Activated CD8-positive, alpha-beta memory T cell treated with anti-CD3 and anti-CD28 coated beads for 36 hours (primary cell): ENCODE measurements around the gene IFT20. TPM values are rescaled to one million over a fixed set of nuclear protein-coding genes. Genes with fewer than 3 reads are reported as not detected.
"Not testable (repeated sequence)": the region's sequence is repeated elsewhere in the genome, so short reads cannot be mapped to it uniquely, and the experiment has no call there.

Experiments used
- CTCF ChIA-PET: fragments of 350-600 bp; sonication (Branson Sonifier 250); formaldehyde crosslinking; loops from one replicate; lab custom pipeline; 2021; ENCODE audit warnings: antibody characterized with exemption; lab: Charles Lee
- POLR2A ChIA-PET: fragments of 350-600 bp; sonication (Branson Sonifier 250); formaldehyde crosslinking; loops from one replicate; lab custom pipeline; 2021; ENCODE audit warnings: antibody characterized with exemption; lab: Charles Lee
- total RNA-seq, 2 experiments: library from RNA; stranded (reverse); gene quantifications; one replicate each; pipeline ENCODE4 v1.2.3, GENCODE V29; 2021

The IFT20 gene
- total RNA-seq, 2 experiments from 2014 or later = 24.0 to 25.6 TPM

DNA sequence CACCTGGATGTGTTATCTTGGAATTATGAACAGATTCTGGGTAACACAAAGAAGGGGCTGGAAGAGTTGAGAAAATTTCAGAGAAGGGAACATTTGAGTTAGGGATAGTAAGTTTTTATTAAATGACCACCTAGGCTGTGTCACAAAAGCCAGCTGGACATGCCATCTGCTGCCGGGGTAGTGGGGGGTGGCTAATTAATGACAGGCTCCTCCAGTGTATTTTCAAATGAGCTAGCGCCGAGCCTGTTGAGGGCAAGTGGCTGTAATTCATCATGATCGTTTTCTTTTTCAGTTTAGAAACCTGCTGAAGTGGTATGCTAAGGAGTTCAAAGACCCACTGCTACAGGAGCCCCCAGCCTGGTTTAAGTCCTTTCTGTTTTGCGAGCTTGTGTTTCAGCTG, 10.1 kb downstream of the IFT20 start:
- POLR2A ChIA-PET = interaction anchor here (0.6 kb wide), 1 partner anchor 47 kb away, joined by 9 read pairs; no protein-coding TSS in a partner anchor
- CTCF ChIA-PET = interaction anchor here (1.1 kb wide), 1 partner anchor 10 kb away, joined by 4 read pairs; the partner anchor contains the start of genes IFT20 and TNFAIP1

GRCh38 chr17:28324781-28325180, 10.5 kb downstream of the IFT20 start:
- CTCF ChIA-PET = no interaction called here
- POLR2A ChIA-PET = no interaction called here

- ChIA-PET POLR2A (no interaction called here), CTCF (no interaction called here)
Measured at GRCh38 chr17:28324267-28324745, 11.0 kb downstream of the IFT20 start.

DNA sequence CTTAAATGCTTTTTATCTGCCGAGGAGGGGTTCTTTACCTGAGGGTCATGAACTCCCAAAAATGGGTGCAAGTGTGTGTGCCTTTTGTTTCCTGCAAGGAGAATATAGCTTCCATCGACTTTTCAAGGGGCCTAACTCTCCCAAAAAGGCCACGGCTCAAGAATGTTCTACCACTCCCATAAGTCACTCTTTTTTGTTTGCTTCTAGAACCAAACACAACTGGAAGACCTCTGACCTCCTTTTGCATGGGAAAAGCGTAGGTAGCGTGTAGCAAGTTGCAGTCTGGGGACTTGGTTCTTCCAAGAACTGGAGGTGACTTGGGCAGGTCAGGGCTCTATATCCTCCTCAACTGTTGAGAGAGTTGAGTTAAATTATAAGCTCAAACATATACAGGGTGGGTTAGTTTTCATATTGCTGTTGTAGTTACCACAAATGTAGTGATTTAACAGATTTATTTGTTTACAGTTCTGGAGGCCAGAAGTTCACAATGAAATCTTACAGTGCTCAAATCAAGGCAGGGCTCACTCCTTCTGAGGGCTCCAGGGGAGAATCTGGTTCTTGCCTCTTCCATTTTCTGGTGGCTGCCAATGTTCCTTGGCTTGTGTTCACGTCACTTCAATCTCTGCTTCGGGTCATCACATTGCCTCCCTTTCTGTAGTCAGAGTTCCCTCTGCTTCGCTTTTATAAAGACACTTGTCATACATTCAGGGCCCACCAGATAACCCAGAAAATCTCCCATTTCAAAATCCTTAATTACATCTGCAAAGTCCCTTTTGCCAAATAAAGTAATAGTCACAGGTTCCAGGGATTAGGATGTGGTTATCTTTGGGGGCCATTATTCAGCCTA, 14.8 kb downstream of the IFT20 start:
- POLR2A ChIA-PET = no interaction called here
- CTCF ChIA-PET = interaction anchor here (1.3 to 3.9 kb wide), 3 partner anchors 15 to 96 kb away, joined by 3 to 19 read pairs (median 7); partner anchors contain the start of genes IFT20 and TNFAIP1

- CTCF ChIA-PET = interaction anchor here (1.3 to 3.9 kb wide), 3 partner anchors 16 to 97 kb away, joined by 3 to 19 read pairs (median 7); partner anchors contain the start of genes IFT20 and TNFAIP1
- POLR2A ChIA-PET = interaction anchor here (2.0 kb wide), 1 partner anchor 16 kb away, joined by 10 read pairs; the partner anchor contains the start of genes IFT20 and TNFAIP1
Measured at GRCh38 chr17:28319598-28319935, 15.7 kb downstream of the IFT20 start.

DNA sequence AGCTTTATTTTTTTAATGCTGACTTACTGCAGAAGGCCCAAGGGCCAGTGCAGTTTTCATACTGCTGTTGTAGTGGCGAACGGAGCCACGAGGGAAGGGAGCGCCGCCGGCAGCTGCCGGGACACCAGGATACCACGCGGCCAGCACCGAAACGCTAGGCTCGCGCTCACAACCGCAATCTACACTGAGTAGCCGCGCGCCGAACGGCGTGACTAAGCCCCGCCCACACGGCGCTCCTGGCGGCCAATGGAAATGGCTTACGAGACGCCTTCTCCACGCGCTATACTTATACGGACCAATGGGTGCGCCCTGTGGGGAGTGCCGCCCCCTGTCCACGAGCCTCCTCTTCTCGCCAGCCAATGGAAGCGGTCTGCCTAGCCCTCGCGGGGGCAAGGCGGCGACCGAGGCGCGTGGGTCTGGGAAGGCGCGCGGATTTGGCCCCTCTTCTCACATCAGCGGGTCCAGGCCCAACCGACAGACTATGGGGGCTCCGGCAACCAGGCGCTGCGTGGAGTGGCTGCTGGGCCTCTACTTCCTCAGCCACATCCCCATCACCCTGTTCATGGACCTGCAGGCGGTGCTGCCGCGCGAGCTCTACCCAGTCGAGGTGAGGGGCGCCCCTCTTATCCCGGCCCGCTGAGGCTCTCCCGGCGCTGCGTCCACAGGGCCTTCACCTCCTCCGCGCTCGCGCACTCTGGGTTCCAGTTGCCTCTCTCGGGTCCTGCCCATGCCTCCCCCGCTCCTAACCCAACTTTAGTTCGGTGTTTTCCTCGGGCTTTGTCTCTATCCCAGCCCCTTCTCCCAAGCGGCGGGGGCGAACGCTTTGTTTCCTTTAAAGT, 16.3 kb downstream of the IFT20 start, which contains the start of gene TMEM97:
TMEM97 (plus strand) TSS at position 442 of the 839 bp plus-strand sequence; CDS start at position 482, 40 bp downstream.
- CTCF ChIA-PET = interaction anchor here (1.3 to 3.9 kb wide), 3 partner anchors 16 to 97 kb away, joined by 3 to 19 read pairs (median 7); partner anchors contain the start of genes IFT20 and TNFAIP1
- POLR2A ChIA-PET = interaction anchor here (0.7 to 2.0 kb wide), 4 partner anchors 10 to 278 kb away, joined by 3 to 10 read pairs (median 3); partner anchors contain the start of genes IFT20 and TNFAIP1

DNA sequence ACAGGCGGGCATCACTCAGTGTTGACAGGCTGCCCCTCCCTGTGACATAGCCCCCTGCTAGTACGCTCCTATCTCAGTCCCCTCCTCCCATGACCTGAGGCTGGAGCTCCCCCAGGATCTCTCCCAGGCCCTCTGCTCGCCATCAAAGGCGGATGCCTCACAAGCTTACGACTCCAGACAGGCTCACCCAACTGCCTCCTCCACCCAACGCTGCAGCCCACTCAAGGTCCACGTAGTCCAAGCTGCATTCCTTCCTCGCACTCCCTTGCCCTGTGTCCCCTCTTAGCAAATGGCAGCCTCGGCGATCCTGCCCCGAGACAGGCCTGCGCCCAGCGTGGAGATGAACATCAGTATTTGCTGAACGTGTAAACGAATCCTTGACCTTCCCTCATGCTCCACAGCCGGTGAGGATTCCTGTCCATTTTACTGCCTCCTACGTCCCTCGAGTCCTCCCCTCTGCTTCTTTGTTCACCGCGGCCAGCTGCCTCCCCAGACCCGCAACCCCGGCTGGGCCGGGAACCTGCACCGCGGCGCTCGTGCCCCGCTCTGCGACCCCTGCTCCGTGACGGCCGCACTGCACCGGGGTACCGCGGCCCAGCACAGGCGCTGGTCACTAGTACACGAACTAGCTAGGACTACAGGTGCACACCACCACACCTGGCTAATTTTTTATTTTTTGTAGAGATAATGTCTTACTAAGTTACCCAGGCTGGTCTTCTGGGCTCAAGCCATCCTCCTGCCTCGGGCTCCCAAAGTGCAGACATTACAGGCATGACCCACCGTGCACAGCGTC, 17.1 kb downstream of the IFT20 start:
- POLR2A ChIA-PET = interaction anchor here (0.7 to 2.0 kb wide), 4 partner anchors 11 to 277 kb away, joined by 3 to 10 read pairs (median 3); partner anchors contain the start of genes IFT20 and TNFAIP1
- CTCF ChIA-PET = interaction anchor here (3.9 kb wide), 1 partner anchor 17 kb away, joined by 19 read pairs; the partner anchor contains the start of genes IFT20 and TNFAIP1

DNA sequence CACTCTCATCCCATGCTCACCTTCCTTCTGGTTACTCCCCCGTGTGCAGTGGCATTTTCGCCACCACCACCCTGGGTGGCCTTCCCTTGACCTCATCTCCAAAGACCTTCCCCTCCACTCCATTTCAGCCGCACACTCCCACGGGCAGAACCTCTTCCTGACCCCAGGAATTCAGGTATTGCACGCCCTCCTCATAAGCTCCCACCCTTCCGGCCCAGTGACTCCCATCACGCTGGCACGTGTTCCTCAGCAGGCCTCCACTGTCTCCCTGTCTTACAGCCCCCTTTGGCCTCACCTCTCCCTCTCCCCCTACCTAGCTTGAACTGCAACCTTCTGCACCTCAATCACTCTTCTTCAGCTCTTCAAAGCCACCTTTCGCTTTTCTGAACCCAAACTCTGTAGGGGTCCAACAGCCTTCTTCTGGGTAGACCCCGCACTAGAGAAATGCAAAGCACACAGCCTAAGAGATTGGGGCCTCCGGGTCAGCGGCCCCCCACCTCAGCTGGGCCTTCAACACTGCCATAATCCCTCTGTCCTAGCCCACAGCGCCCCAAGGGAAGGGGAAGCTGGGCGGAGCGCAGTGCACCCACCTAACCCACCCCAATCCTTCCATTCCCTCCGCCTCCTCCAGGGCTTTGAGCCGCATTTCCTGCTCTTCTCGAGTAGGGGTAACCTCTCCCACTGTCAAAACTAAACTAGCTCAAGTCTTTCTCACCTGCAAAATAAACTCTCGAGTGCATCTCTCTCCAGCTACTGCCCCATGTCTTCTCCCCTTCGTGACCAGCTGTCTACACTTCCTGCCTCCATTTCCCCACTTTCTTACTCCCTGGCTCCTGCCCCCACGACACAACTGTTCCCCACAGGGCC, 17.9 kb downstream of the IFT20 start:
- CTCF ChIA-PET = interaction anchor here (0.7 to 3.9 kb wide), 2 partner anchors 13 to 18 kb away, joined by 3 to 19 read pairs; partner anchors contain the start of genes IFT20 and TNFAIP1
- POLR2A ChIA-PET = interaction anchor here (1.1 kb wide), 2 partner anchors 12 to 276 kb away, joined by 3 read pairs; no protein-coding TSS in a partner anchor

GRCh38 chr17:28315846-28316705, 19.2 kb downstream of the IFT20 start:
- POLR2A ChIA-PET = no interaction called here
- CTCF ChIA-PET = interaction anchor here (0.7 kb wide), 1 partner anchor 11 kb away, joined by 3 read pairs; no protein-coding TSS in a partner anchor

DNA sequence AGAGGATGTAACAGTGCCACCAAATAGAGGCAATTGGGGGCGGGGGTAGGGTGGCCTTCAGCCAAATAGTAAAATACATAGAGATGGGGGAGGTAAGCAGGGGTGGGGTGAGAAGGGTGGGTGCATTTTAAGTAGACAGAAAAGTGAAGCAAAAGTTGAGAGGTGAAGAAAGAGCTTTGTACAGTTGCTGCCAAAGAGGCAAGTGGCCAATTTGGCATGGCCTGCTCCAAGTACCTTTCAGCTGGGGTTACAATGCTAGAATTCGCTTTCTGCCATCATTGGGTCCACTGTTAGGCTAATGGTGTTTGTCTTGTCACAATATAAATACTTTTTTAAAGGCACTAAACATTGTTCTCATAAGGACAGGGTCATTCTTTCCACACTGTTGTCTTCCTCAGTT, 21.4 kb downstream of the IFT20 start:
- ChIA-PET POLR2A (no interaction called here), CTCF (no interaction called here)

DNA sequence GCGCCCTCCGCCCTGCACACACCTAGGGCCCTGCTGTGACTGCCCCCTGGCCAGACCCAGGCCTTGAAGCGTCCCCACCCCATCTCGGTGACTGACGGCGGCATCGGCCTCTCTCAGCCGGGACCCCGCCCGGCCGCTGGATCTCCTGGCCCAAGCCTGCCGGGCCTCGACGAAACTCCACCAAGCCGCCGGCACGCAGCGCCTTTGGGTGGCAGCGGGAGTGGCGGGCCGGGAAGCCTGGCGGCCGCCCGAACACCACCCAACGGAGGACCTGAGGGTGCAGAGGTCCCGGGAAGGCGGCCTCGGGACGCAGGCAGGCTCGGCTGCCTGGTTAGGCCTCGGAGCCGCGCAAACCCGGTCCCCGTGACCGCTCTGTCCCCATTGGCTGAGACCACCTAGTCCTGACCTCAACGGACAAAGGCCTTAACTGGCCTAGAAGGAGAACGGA, 28.3 kb downstream of the IFT20 start:
- ChIA-PET CTCF (interaction anchor here (1.5 kb wide), 1 partner anchor 55 kb away, joined by 4 read pairs; no protein-coding TSS in a partner anchor), POLR2A (no interaction called here)

GRCh38 chr17:28298449-28298848, 36.8 kb downstream of the IFT20 start:
- CTCF ChIA-PET = no interaction called here

DNA sequence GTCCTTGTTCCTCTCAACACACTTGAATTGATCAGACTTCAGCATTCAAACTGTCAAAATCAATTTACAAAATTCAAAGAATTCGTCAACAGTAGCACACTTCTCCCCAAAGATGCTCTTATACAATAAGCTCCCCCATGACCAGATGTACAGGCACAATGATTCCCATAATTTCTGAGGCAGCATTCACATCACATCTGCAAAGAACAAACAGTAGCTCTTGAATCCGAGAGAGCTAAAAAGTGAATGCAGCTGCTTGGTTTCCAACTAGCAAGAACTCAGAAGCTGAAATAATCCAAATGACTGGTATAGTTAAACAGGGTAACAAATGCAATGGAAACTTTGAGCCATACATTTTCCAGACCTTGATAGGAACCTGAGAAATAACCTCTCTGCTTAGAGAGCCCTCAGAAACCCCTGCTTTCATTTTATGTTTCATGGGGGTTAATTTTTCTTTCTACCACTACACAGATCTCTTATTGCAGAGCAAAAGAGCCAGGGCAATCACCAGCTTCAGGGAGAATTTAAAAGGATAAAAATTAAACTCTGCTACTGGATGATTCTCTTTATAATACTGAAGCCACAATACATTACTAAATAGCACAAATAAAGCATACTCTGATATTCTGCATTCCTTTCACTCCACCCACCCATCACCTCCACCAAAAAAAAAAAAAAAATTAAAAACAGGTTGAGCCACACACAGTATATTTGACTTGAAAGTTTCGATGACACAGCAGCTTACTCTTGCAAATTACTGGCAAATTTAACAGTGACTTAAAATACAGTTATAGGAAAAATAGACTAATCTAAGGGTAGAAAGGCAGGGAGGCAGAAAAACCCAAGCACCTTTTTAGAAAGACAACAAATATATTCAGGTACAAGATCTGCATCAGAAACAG, 39.3 kb downstream of the IFT20 start:
- CTCF ChIA-PET = interaction anchor here (1.2 kb wide), 1 partner anchor 30 kb away, joined by 3 read pairs; no protein-coding TSS in a partner anchor
- POLR2A ChIA-PET = interaction anchor here (0.6 kb wide), 2 partner anchors 11 to 170 kb away, joined by 3 to 4 read pairs; no protein-coding TSS in a partner anchor

More at GRCh38 chr17:28298449-28298848, 36.8 kb downstream of the IFT20 start:
- POLR2A ChIA-PET = no interaction called here

- POLR2A ChIA-PET = no interaction called here
- CTCF ChIA-PET = no interaction called here
Measured at GRCh38 chr17:28293994-28294393, 41.3 kb downstream of the IFT20 start.

DNA sequence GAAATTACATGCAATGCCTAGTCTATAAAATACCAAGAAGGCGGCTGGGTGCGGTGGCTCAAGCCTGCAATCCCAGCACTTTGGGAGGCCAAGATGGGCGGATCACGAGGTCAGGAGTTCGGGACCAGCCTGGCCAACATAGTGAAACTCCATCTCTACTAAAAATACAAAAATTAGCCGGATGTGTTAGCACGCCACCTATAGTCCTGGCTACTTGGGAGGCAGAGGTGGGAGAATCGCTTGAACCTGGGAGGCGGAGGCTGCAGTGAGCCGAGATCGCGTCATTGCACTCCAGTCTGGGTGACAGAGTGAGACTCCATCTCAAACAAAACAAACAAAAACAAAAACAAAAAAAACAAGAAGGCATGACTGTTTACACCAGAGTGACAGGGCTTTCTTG, 42.4 kb downstream of the IFT20 start:
- POLR2A ChIA-PET = not testable (repeated sequence)

More for the DNA sequence above, 42.4 kb downstream of the IFT20 start:
- CTCF ChIA-PET = not testable (repeated sequence)
